PC-9 (cell line): ENCODE results near the gene DIPK1B. TPM values are rescaled to one million over a fixed set of nuclear protein-coding genes. Genes with fewer than 3 reads are reported as not detected.

Source experiments
- BruUV-seq: library from RNA; stranded (reverse); fragments of 400-500 nt; replicated peaks from 2 replicates; lab custom pipeline; 2021; lab: Mats Ljungman, UMichigan
- CTCF ChIA-PET: fragments of 300-600 bp; sonication (Branson Sonifier 250); formaldehyde crosslinking; loops from one replicate; lab custom pipeline; 2022; ENCODE audit warnings: antibody characterized with exemption; lab: Charles Lee
- POLR2A ChIA-PET: fragments of 300-600 bp; sonication (Branson Sonifier 250); formaldehyde crosslinking; loops from one replicate; lab custom pipeline; 2022; ENCODE audit warnings: antibody characterized with exemption; ENCODE audit not compliant: unreplicated experiment; lab: Charles Lee
- DNase-seq, 2 experiments: peaks; one replicate each; pipeline versions ENCODE4 v3.0.0 to v3.0.0-alpha.2; 2015 to 2022; ENCODE audit warnings: mixed read lengths in 1 of 2
- H2AFZ ChIP-seq: fragments of 200-600 bp; sonication (generic); 2 replicates; pipeline ENCODE4 v1.8.1; 2017; ENCODE audit warnings: antibody characterized with exemption
- H3F3A ChIP-seq: fragments of 200-600 bp; sonication (generic); 2 replicates; pipeline ENCODE4 v1.8.1; 2017; ENCODE audit warnings: antibody characterized with exemption, mild to moderate bottlenecking, low read depth; ENCODE audit not compliant: insufficient read depth
- H3K27ac ChIP-seq: fragments of 200-600 bp; sonication (generic); 2 replicates; pipeline ENCODE4 v1.6.1; 2016; ENCODE audit warnings: mixed run types
- H3K27me3 ChIP-seq: fragments of 200-600 bp; sonication (generic); 2 replicates; pipeline ENCODE4 v1.6.1; 2016; ENCODE audit warnings: low read depth, mixed run types; ENCODE audit not compliant: insufficient read depth
- H3K36me3 ChIP-seq: fragments of 200-600 bp; sonication (generic); 2 replicates; pipeline ENCODE4 v1.6.1; 2016; ENCODE audit warnings: low read depth, mixed run types
- H3K4me1 ChIP-seq: fragments of 200-600 bp; sonication (generic); replicated peaks from 2 replicates; pipeline ENCODE4 v1.6.1; 2016; ENCODE audit warnings: mixed run types; ENCODE audit not compliant: insufficient read depth
- H3K4me2 ChIP-seq: fragments of 200-600 bp; sonication (generic); 2 replicates; pipeline ENCODE4 v1.6.1; 2017; ENCODE audit warnings: mixed run types
- H3K4me3 ChIP-seq: fragments of 200-600 bp; sonication (generic); 2 replicates; pipeline ENCODE4 v1.6.1; 2016; ENCODE audit warnings: mixed run types
- H3K79me2 ChIP-seq: fragments of 200-600 bp; sonication (generic); 2 replicates; pipeline ENCODE4 v1.6.1; 2017; ENCODE audit warnings: low read depth, mixed run types
- H3K9me2 ChIP-seq: fragments of 200-600 bp; sonication (generic); 2 replicates; pipeline ENCODE4 v1.8.1; 2017; ENCODE audit warnings: mild to moderate bottlenecking; ENCODE audit not compliant: insufficient read depth
- H3K9me3 ChIP-seq: fragments of 200-600 bp; sonication (generic); 2 replicates; pipeline ENCODE4 v1.8.1; 2016; ENCODE audit warnings: low read depth; ENCODE audit not compliant: insufficient read depth
- H4K20me1 ChIP-seq: fragments of 200-600 bp; sonication (generic); 2 replicates; pipeline ENCODE4 v1.8.1; 2017; ENCODE audit not compliant: insufficient read depth
- CTCF ChIP-seq: fragments of 200-600 bp; sonication (generic); conservative IDR thresholded peaks from 2 replicates; pipeline ENCODE4 v1.6.1; 2017; ENCODE audit warnings: mixed run types, antibody characterized with exemption, mild to moderate bottlenecking, moderate library complexity
- EZH2 ChIP-seq: fragments of 200-600 bp; sonication (generic); IDR thresholded peaks from 2 replicates; pipeline ENCODE4 v1.8.0; 2017; ENCODE audit warnings: antibody characterized with exemption, low read depth
- intact Hi-C: fragments of 100-400 bp; cut with micrococcal nuclease; formaldehyde crosslinking; loops from one replicate; pipeline ENCODE4 v1.10.0; 2022; ENCODE audit not compliant: unreplicated experiment
- total RNA-seq: library from RNA; stranded (reverse); gene quantifications from 2 replicates; pipeline ENCODE4 v1.2.3, GENCODE V29; 2021

DIPK1B gene
- total RNA-seq, 1 experiment from 2014 or later, result 19.0 TPM

GRCh38 chr9:136672431-136673087 is 39.8 kb upstream of the DIPK1B start:
- H3F3A ChIP-seq, result peaks cover 10% of the 10 kb centered on the region; the same call in 1 of the 2 replicates
- no peaks in the 10 kb centered on the region for H3K36me3 ChIP-seq
- CTCF ChIA-PET, result interaction anchor here (0.6 to 0.7 kb wide), 2 partner anchors 21 to 1262 kb away, joined by 3 to 4 read pairs; no protein-coding TSS in a partner anchor
- DNase-seq, result no peak
- intact Hi-C loops, result loop anchor here (10.0 kb wide), 1 partner anchor 52 kb away; no protein-coding TSS in a partner anchor
- no peak overlapping the region for H3K4me3 ChIP-seq
- no peaks in the 10 kb centered on the region for H3K4me1 ChIP-seq
- no peak overlapping the region for H3K27ac ChIP-seq
- POLR2A ChIA-PET, result interaction anchor here (0.6 kb wide), 1 partner anchor 72 kb away, joined by 14 read pairs; no protein-coding TSS in a partner anchor
- TF ChIP-seq EZH2 (no peak), CTCF (no peak)
- no TSS peak for BruUV-seq
- no peaks in the 10 kb centered on the region for H3K79me2 ChIP-seq
- H2AFZ ChIP-seq, result no peak overlapping the region
- no peaks in the 10 kb centered on the region for H3K9me2 ChIP-seq
- H4K20me1 ChIP-seq, result no peaks in the 10 kb centered on the region; the same call in 1 of the 2 replicates
- H3K9me3 ChIP-seq, result no peaks in the 10 kb centered on the region
- H3K4me2 ChIP-seq, result no peak overlapping the region
- H3K27me3 ChIP-seq, result no peaks in the 10 kb centered on the region

GRCh38 chr9:136673088-136673974 is 39.0 kb upstream of the DIPK1B start:
- ChIA-PET POLR2A (interaction anchor here (0.6 kb wide), 1 partner anchor 72 kb away, joined by 14 read pairs; no protein-coding TSS in a partner anchor), CTCF (interaction anchor here (0.7 to 1.0 kb wide), 2 partner anchors 20 to 21 kb away, joined by 3 to 4 read pairs; no protein-coding TSS in a partner anchor)
- H4K20me1 ChIP-seq, result no peaks in the 10 kb centered on the region; the same call in none of the 2 replicates
- H3K4me2 ChIP-seq, result no peak overlapping the region
- no peaks in the 10 kb centered on the region for H3K9me3 ChIP-seq
- H3K36me3 ChIP-seq, result no peaks in the 10 kb centered on the region
- H3K27ac ChIP-seq, result no peak overlapping the region
- TF ChIP-seq EZH2 (no peak), CTCF (no peak)
- intact Hi-C loops, result loop anchor here (10.0 kb wide), 1 partner anchor 51 kb away; no protein-coding TSS in a partner anchor
- no peak overlapping the region for H3K4me3 ChIP-seq
- no peak for DNase-seq
- no peaks in the 10 kb centered on the region for H3K27me3 ChIP-seq
- no peaks in the 10 kb centered on the region for H3K9me2 ChIP-seq
- H3K4me1 ChIP-seq, result no peaks in the 10 kb centered on the region
- no peaks in the 10 kb centered on the region for H3K79me2 ChIP-seq
- TSS peak; percentile 40 for BruUV-seq
- no peak overlapping the region for H2AFZ ChIP-seq
- peaks cover 8% of the 10 kb centered on the region; the same call in 1 of the 2 replicates for H3F3A ChIP-seq
